T-helper 2 cell treated with Interferon-gamma antibody and Interleukin-4, amounts not matched to agents 5 μg/mL and 100 μg/mL, for 36 hours (primary cell): Measurements from ENCODE around the gene KDM1B.
"Not testable (repeated sequence)": the region's sequence is repeated elsewhere in the genome, so short reads cannot be mapped to it uniquely, and the experiment has no call there.

ENCODE experiments used
- DNase-seq: peaks from one replicate; pipeline ENCODE4 v3.0.0; 2021; ENCODE audit warnings: low spot score
- H3K27ac Mint-ChIP-seq: one replicate; pipeline ENCODE4 v1.8.0; 2021; ENCODE audit warnings: mild to moderate bottlenecking, mixed read lengths
- H3K27me3 Mint-ChIP-seq: one replicate; pipeline ENCODE4 v1.8.0; 2021; ENCODE audit warnings: low read depth, mixed read lengths
- H3K36me3 Mint-ChIP-seq: one replicate; pipeline ENCODE4 v1.8.0; 2021; ENCODE audit warnings: low read depth, mixed read lengths
- H3K4me1 Mint-ChIP-seq: one replicate; pipeline ENCODE4 v1.8.0; 2021; ENCODE audit warnings: low read depth, mixed read lengths
- H3K4me3 Mint-ChIP-seq: one replicate; pipeline ENCODE4 v1.8.0; 2022; ENCODE audit warnings: mild to moderate bottlenecking, moderate library complexity, mixed read lengths
- H3K9me3 Mint-ChIP-seq: one replicate; pipeline ENCODE4 v1.8.0; 2021; ENCODE audit warnings: mixed read lengths

KDM1B gene

GRCh38 chr6:18165751-18166150 lies 10.5 kb downstream of the KDM1B start:
- Mint-ChIP-seq H3K9me3 (peaks cover 9% of the 10 kb centered on the region), H3K27ac (no peak overlapping the region), H3K4me1 (peaks cover 10% of the 10 kb centered on the region), H3K4me3 (no peak overlapping the region), H3K27me3 (no peaks in the 10 kb centered on the region), H3K36me3 (peaks cover 31% of the 10 kb centered on the region)
- DNase-seq: no peak

- Mint-ChIP-seq H3K4me1 (peaks cover 3% of the 10 kb centered on the region), H3K9me3 (peaks cover 9% of the 10 kb centered on the region), H3K36me3 (peaks cover 25% of the 10 kb centered on the region), H3K27me3 (no peaks in the 10 kb centered on the region), H3K27ac (no peak overlapping the region), H3K4me3 (no peak overlapping the region)
- DNase-seq: no peak
Measured at GRCh38 chr6:18166312-18167036, 11.3 kb downstream of the KDM1B start.

GRCh38 chr6:18168264-18168663 lies 13.0 kb downstream of the KDM1B start:
- Mint-ChIP-seq H3K4me3 (no peak overlapping the region), H3K9me3 (peaks cover 9% of the 10 kb centered on the region), H3K27ac (no peak overlapping the region), H3K27me3 (no peaks in the 10 kb centered on the region), H3K4me1 (no peaks in the 10 kb centered on the region), H3K36me3 (peaks cover 18% of the 10 kb centered on the region)
- DNase-seq: no peak

- DNase-seq: no peak
- H3K4me1 Mint-ChIP-seq: no peaks in the 10 kb centered on the region
- no peaks in the 10 kb centered on the region for H3K27me3 Mint-ChIP-seq
- peaks cover 33% of the 10 kb centered on the region for H3K36me3 Mint-ChIP-seq
- no peak overlapping the region for H3K27ac Mint-ChIP-seq
- peaks cover 9% of the 10 kb centered on the region for H3K9me3 Mint-ChIP-seq
- H3K4me3 Mint-ChIP-seq: no peak overlapping the region
Measured at GRCh38 chr6:18171871-18172270, 16.6 kb downstream of the KDM1B start.

GRCh38 chr6:18176198-18176597 lies 21.0 kb downstream of the KDM1B start:
- not testable (repeated sequence) for DNase-seq, H3K27me3 Mint-ChIP-seq, H3K4me1 Mint-ChIP-seq, H3K27ac Mint-ChIP-seq, H3K4me3 Mint-ChIP-seq, H3K9me3 Mint-ChIP-seq
- peaks cover 26% of the 10 kb centered on the region for H3K36me3 Mint-ChIP-seq

GRCh38 chr6:18177286-18177965 lies 22.2 kb downstream of the KDM1B start:
- Mint-ChIP-seq H3K4me1 (no peaks in the 10 kb centered on the region), H3K4me3 (no peak overlapping the region), H3K27ac (no peak overlapping the region), H3K9me3 (no peaks in the 10 kb centered on the region), H3K36me3 (peaks cover 25% of the 10 kb centered on the region), H3K27me3 (no peaks in the 10 kb centered on the region)
- no peak for DNase-seq

- no peaks in the 10 kb centered on the region for H3K4me1 Mint-ChIP-seq
- no peak for DNase-seq
- H3K27ac Mint-ChIP-seq: no peak overlapping the region
- H3K4me3 Mint-ChIP-seq: no peak overlapping the region
- peaks cover 24% of the 10 kb centered on the region for H3K36me3 Mint-ChIP-seq
- H3K27me3 Mint-ChIP-seq: no peaks in the 10 kb centered on the region
- H3K9me3 Mint-ChIP-seq: no peaks in the 10 kb centered on the region
Measured at GRCh38 chr6:18178960-18179615, 23.9 kb downstream of the KDM1B start.

- Mint-ChIP-seq H3K36me3 (peaks cover 18% of the 10 kb centered on the region), H3K27ac (no peak overlapping the region), H3K9me3 (no peaks in the 10 kb centered on the region), H3K27me3 (no peaks in the 10 kb centered on the region), H3K4me3 (no peak overlapping the region), H3K4me1 (no peaks in the 10 kb centered on the region)
- no peak for DNase-seq
Measured at GRCh38 chr6:18179770-18180356, 24.6 kb downstream of the KDM1B start.

- DNase-seq: no peak
- Mint-ChIP-seq H3K27me3 (no peaks in the 10 kb centered on the region), H3K36me3 (peaks cover 6% of the 10 kb centered on the region), H3K4me3 (no peak overlapping the region), H3K9me3 (no peaks in the 10 kb centered on the region), H3K27ac (no peak overlapping the region), H3K4me1 (no peaks in the 10 kb centered on the region)
Measured at GRCh38 chr6:18182568-18182967, 27.3 kb downstream of the KDM1B start.

GRCh38 chr6:18183766-18184165 lies 28.5 kb downstream of the KDM1B start:
- peaks cover 6% of the 10 kb centered on the region for H3K36me3 Mint-ChIP-seq
- H3K27me3 Mint-ChIP-seq: no peaks in the 10 kb centered on the region
- no peak overlapping the region for H3K4me3 Mint-ChIP-seq
- no peak overlapping the region for H3K27ac Mint-ChIP-seq
- no peaks in the 10 kb centered on the region for H3K4me1 Mint-ChIP-seq
- H3K9me3 Mint-ChIP-seq: no peaks in the 10 kb centered on the region
- DNase-seq: no peak

- Mint-ChIP-seq H3K36me3 (peaks cover 1% of the 10 kb centered on the region), H3K9me3 (no peaks in the 10 kb centered on the region), H3K27ac (no peak overlapping the region), H3K27me3 (no peaks in the 10 kb centered on the region), H3K4me3 (no peak overlapping the region), H3K4me1 (no peaks in the 10 kb centered on the region)
- no peak for DNase-seq
Measured at GRCh38 chr6:18185624-18186023, 30.4 kb downstream of the KDM1B start.

- no peaks in the 10 kb centered on the region for H3K27me3 Mint-ChIP-seq
- no peak for DNase-seq
- no peak overlapping the region for H3K4me3 Mint-ChIP-seq
- H3K4me1 Mint-ChIP-seq: no peaks in the 10 kb centered on the region
- peaks cover 1% of the 10 kb centered on the region for H3K36me3 Mint-ChIP-seq
- H3K27ac Mint-ChIP-seq: no peak overlapping the region
- H3K9me3 Mint-ChIP-seq: no peaks in the 10 kb centered on the region
Measured at GRCh38 chr6:18186033-18186432, 30.8 kb downstream of the KDM1B start.

- Mint-ChIP-seq H3K27ac (no peak overlapping the region), H3K36me3 (peaks cover under 1% of the 10 kb centered on the region), H3K27me3 (no peaks in the 10 kb centered on the region), H3K4me3 (no peak overlapping the region), H3K4me1 (no peaks in the 10 kb centered on the region), H3K9me3 (no peaks in the 10 kb centered on the region)
- DNase-seq: no peak
Measured at GRCh38 chr6:18186540-18187250, 31.5 kb downstream of the KDM1B start.
